ENCODE results near the gene LRRC25.

DNA sequence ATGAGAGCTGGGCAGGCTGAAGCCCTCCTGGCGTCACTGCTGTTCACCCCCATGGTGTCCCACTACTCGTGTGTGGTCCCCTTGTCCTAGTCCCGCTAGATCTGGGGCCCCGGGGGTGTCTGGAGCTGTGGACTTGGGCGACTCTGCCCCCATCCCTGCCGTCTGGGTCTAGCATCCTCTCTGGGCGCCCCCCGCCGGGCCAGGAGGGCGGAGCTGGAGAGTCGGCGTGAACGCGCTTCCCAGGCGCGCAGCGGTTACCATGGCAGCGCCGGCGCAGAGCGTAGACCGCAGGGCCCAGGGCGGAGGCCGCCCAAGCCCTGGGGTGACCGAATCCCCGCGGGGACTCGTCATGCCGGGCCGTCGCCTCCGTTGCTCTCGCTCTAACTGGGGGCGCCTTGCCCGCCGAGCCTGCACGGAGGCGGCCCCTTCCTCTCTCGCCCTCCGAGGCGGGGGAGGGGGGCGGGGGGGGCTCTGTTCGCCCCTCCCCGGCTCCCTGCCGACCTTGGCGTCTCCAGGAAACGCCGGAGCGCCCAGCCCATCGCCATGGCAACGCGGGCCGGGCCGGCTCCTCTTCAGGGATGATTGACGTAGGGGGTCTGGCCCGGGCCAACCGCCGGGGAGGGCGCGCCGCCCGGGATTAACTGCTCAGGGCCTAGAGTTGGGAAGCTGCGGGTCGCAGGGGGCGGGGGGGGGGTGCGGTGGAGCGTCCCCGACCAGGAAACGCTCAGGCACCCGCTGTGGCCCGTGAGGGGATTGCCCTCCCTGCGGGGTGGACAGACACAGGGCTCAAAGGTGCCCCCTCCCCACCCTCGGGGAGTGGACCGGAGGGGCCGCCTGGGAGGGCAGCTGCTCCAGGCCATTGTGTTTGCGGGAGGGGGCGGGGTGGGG lies 31.6 kb upstream of the LRRC25 start:
- TF ChIP-seq CTCF (IDR thresholded peaks at IDR 0.05; ENCODE audit: poor library complexity, severe bottlenecking) (no peak), RAD21 (conservative IDR thresholded peaks at IDR 0.05) (no peak), EP300 (conservative IDR thresholded peaks at IDR 0.05; ENCODE audit: poor library complexity, severe bottlenecking) (peak; percentile 53), SMC3 (conservative IDR thresholded peaks at IDR 0.05; ENCODE audit: poor library complexity) (peak; percentile 26)

Data from neural cell (in vitro differentiated cells).